MCF 10A (cell line): ENCODE results near the gene RBM47. TPM values are rescaled to one million over a fixed set of nuclear protein-coding genes. Genes with fewer than 3 reads are reported as not detected.

ENCODE experiments used
- BruUV-seq: library from RNA; stranded (reverse); fragments of 400-500 nt; replicated peaks from 2 replicates; lab custom pipeline; 2021; lab: Mats Ljungman, UMichigan
- CTCF ChIA-PET: fragments of 300-600 bp; sonication (Branson Sonifier 250); formaldehyde crosslinking; extraction: SDS; loops from one replicate; lab custom pipeline; 2021; ENCODE audit warnings: antibody characterized with exemption, inconsistent platforms; lab: Yijun Ruan, JAX
- POLR2A ChIA-PET: fragments of 300-600, 350-650 bp; sonication (Branson Sonifier 250); formaldehyde crosslinking; extraction: SDS; loops from one replicate; lab custom pipeline; 2020; ENCODE audit warnings: antibody characterized with exemption, inconsistent platforms; lab: Yijun Ruan, JAX
- DNase-seq: peaks from one replicate; pipeline ENCODE4 v3.0.0-alpha.2; 2018; ENCODE audit not compliant: unreplicated experiment
- H3K27ac Mint-ChIP-seq: one replicate; pipeline ENCODE4 v1.8.0; 2022; ENCODE audit warnings: mild to moderate bottlenecking, low read depth, mixed read lengths; ENCODE audit not compliant: unreplicated experiment
- H3K27me3 Mint-ChIP-seq: one replicate; pipeline ENCODE4 v1.8.0; 2022; ENCODE audit warnings: mixed read lengths; ENCODE audit not compliant: insufficient read depth, unreplicated experiment
- H3K36me3 Mint-ChIP-seq: one replicate; pipeline ENCODE4 v1.8.0; 2022; ENCODE audit warnings: mild to moderate bottlenecking, moderate library complexity, mixed read lengths; ENCODE audit not compliant: insufficient read depth, unreplicated experiment
- H3K4me1 Mint-ChIP-seq: one replicate; pipeline ENCODE4 v1.8.0; 2022; ENCODE audit warnings: mixed read lengths; ENCODE audit not compliant: insufficient read depth, unreplicated experiment
- H3K4me3 Mint-ChIP-seq: one replicate; pipeline ENCODE4 v1.8.0; 2022; ENCODE audit warnings: mild to moderate bottlenecking, moderate library complexity, mixed read lengths; ENCODE audit not compliant: unreplicated experiment
- H3K9me3 Mint-ChIP-seq: one replicate; pipeline ENCODE4 v1.8.0; 2022; ENCODE audit warnings: mixed read lengths; ENCODE audit not compliant: unreplicated experiment
- intact Hi-C: fragments of 100-400 bp; cut with micrococcal nuclease; formaldehyde crosslinking; loops from 2 replicates; pipeline ENCODE4 v1.14.1; 2022
- total RNA-seq: library from RNA; stranded (reverse); gene quantifications from 2 replicates; pipeline ENCODE4 v1.2.3, GENCODE V29; 2022
- TF ChIP-seq, protein P1 (sequence below): fragments of 200-600 bp; IDR thresholded peaks from one replicate; pipeline ENCODE4 v1.8.0; 2022; ENCODE audit warnings: antibody characterized with exemption, mild to moderate bottlenecking; ENCODE audit not compliant: unreplicated experiment

The RBM47 gene
- total RNA-seq, 1 experiment from 2014 or later = 1.8 TPM

DNA sequence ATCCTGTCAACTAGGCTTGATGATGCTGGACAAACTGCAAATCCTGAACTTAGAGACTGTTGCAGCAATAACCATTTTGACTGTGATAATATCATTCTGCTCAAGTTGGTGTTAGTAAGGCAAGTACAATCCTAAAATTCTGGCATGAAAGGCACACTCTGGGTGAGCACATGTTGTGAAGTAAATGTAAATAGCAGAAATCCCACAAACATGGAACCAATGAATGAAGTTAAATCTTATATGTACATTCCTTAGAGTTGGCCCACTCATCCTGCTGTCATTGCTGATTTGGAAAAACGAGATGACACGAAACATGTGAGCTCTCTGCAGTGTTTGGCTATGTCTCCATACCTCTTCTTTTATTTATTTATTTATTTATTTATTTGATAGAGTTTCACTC, 21.0 kb downstream of the RBM47 start:
- Mint-ChIP-seq H3K36me3 (no peaks in the 10 kb centered on the region), H3K27me3 (no peaks in the 10 kb centered on the region), H3K4me3 (no peak overlapping the region), H3K9me3 (no peaks in the 10 kb centered on the region), H3K4me1 (peaks cover 7% of the 10 kb centered on the region), H3K27ac (no peak overlapping the region)
- BruUV-seq = no TSS peak
- TF ChIP-seq, protein P1, sequence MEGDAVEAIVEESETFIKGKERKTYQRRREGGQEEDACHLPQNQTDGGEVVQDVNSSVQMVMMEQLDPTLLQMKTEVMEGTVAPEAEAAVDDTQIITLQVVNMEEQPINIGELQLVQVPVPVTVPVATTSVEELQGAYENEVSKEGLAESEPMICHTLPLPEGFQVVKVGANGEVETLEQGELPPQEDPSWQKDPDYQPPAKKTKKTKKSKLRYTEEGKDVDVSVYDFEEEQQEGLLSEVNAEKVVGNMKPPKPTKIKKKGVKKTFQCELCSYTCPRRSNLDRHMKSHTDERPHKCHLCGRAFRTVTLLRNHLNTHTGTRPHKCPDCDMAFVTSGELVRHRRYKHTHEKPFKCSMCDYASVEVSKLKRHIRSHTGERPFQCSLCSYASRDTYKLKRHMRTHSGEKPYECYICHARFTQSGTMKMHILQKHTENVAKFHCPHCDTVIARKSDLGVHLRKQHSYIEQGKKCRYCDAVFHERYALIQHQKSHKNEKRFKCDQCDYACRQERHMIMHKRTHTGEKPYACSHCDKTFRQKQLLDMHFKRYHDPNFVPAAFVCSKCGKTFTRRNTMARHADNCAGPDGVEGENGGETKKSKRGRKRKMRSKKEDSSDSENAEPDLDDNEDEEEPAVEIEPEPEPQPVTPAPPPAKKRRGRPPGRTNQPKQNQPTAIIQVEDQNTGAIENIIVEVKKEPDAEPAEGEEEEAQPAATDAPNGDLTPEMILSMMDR = no peak
- CTCF ChIA-PET = interaction anchor here (0.6 to 0.7 kb wide), 4 partner anchors 54 to 1848 kb away, joined by 3 to 4 read pairs (median 3); no protein-coding TSS in a partner anchor
- POLR2A ChIA-PET = no interaction called here
- DNase-seq = no peak
- intact Hi-C loops = no loop called here

DNA sequence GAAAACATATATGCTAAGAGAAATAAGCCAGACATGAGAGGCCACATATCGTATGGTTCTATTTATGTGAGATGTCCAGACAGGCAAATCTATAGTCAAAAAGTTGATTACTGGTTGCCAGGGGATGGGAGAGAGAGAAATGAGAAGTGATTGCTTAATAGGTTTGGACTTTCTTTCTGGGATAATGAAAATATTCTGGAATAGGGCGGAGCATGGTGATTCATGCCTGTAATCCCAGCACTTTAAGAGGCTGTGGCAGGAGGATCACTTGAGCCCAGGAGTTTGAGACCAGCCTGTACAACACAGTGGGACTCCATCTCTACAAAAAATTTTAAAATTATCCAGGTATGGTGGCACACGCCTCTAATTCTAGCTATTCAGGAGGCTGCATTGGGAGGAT, 22.4 kb downstream of the RBM47 start:
- intact Hi-C loops = no loop called here
- Mint-ChIP-seq H3K9me3 (no peaks in the 10 kb centered on the region), H3K36me3 (no peaks in the 10 kb centered on the region), H3K27ac (no peak overlapping the region), H3K4me3 (no peak overlapping the region), H3K4me1 (peaks cover 7% of the 10 kb centered on the region), H3K27me3 (no peaks in the 10 kb centered on the region)
- TF ChIP-seq, protein P1 = no peak
- no TSS peak for BruUV-seq
- peak; percentile 56 for DNase-seq
- ChIA-PET CTCF (interaction anchor here (0.6 to 1.1 kb wide), 2 partner anchors 45 to 267 kb away, joined by 3 read pairs; no protein-coding TSS in a partner anchor), POLR2A (interaction anchor here (0.6 kb wide), 1 partner anchor 193 kb away, joined by 3 read pairs; no protein-coding TSS in a partner anchor)

DNA sequence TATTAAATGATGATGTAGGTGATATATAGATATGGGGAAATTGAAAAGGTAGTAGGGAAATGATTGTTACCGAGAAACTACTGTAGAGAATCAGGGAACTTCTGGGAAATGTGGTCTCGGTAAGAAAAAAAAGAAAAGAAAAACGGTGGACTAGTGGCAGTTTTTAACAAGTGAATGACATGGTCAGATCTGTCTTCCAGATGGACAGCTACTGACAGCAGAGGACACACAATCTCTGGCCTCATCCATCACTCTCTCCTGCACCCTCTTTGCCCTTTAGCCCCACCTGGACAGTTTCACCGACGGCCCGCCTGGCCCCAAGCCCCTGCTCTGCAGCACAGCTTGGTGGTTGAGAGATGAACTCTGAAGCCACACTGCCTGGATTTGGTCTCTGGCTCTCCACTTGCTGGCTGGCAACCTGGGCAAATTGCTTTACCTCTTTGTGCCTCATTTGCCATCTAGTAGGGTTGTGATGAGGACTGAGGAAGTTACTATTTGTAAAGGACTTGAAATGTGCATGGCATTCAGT, 23.4 kb downstream of the RBM47 start:
- Mint-ChIP-seq H3K9me3 (no peaks in the 10 kb centered on the region), H3K36me3 (no peaks in the 10 kb centered on the region), H3K27me3 (no peaks in the 10 kb centered on the region), H3K4me1 (peaks cover 7% of the 10 kb centered on the region), H3K27ac (no peak overlapping the region), H3K4me3 (no peak overlapping the region)
- ChIA-PET CTCF (interaction anchor here (0.6 to 1.1 kb wide), 3 partner anchors 44 to 407 kb away, joined by 3 read pairs; no protein-coding TSS in a partner anchor), POLR2A (no interaction called here)
- no peak for DNase-seq
- BruUV-seq = no TSS peak
- intact Hi-C loops = no loop called here
- TF ChIP-seq, protein P1 = no peak

DNA sequence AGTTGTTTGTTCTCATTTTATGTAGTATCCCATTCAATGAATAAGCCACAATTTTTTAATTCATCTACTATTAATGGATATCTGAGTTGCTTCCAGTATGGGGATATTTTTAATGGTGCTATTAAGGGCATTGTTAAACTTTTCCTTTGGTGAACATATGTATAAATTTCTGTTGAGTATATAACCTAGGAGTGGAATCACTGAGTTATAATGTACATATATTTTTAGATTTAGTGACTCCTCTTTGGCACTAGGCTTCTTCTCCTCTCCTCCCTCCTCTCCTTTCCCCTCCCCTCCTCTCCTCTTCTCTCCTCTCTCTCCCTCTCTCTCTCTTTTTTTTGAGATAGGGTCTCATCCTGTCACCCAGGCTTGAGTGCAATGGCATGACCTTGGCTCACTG, 26.4 kb downstream of the RBM47 start:
- CTCF ChIA-PET = no interaction called here
- no peaks in the 10 kb centered on the region for H3K36me3 Mint-ChIP-seq
- POLR2A ChIA-PET = no interaction called here
- H3K27me3 Mint-ChIP-seq = no peaks in the 10 kb centered on the region
- no peak overlapping the region for H3K27ac Mint-ChIP-seq
- no TSS peak for BruUV-seq
- H3K4me3 Mint-ChIP-seq = no peak overlapping the region
- H3K4me1 Mint-ChIP-seq = peaks cover 7% of the 10 kb centered on the region
- intact Hi-C loops = no loop called here
- H3K9me3 Mint-ChIP-seq = no peaks in the 10 kb centered on the region
- no peak for DNase-seq
- TF ChIP-seq, protein P1 = no peak
